KOPT-K1 (cell line): Measurements from ENCODE around the gene CBX3.
"Not testable (repeated sequence)": the region's sequence is repeated elsewhere in the genome, so short reads cannot be mapped to it uniquely, and the experiment has no call there.

ENCODE experiments used
- H3K27ac ChIP-seq: fragments of 200-600 bp; sonication (generic); 2 replicates; pipeline ENCODE4 v1.5.1; 2016; ENCODE audit warnings: antibody characterized with exemption, mild to moderate bottlenecking, low read depth, low read length; ENCODE audit not compliant: poor library complexity, severe bottlenecking
- H3K36me3 ChIP-seq: fragments of 200-600 bp; sonication (generic); 2 replicates; pipeline ENCODE4 v1.5.1; 2017; ENCODE audit warnings: antibody characterized with exemption, mild to moderate bottlenecking, low read length, moderate library complexity; ENCODE audit not compliant: insufficient read depth
- H3K9me3 ChIP-seq: fragments of 200-600 bp; sonication (generic); 2 replicates; pipeline ENCODE4 v1.5.1; 2017; ENCODE audit warnings: antibody characterized with exemption, low read length, mild to moderate bottlenecking; ENCODE audit not compliant: insufficient read depth, poor library complexity, severe bottlenecking

Gene CBX3

GRCh38 chr7:26180792-26181198, 20.8 kb upstream of the CBX3 start:
- Histone ChIP-seq H3K27ac (no peak overlapping the region), H3K9me3 (no peaks in the 10 kb centered on the region), H3K36me3 (peaks cover 11% of the 10 kb centered on the region)

DNA sequence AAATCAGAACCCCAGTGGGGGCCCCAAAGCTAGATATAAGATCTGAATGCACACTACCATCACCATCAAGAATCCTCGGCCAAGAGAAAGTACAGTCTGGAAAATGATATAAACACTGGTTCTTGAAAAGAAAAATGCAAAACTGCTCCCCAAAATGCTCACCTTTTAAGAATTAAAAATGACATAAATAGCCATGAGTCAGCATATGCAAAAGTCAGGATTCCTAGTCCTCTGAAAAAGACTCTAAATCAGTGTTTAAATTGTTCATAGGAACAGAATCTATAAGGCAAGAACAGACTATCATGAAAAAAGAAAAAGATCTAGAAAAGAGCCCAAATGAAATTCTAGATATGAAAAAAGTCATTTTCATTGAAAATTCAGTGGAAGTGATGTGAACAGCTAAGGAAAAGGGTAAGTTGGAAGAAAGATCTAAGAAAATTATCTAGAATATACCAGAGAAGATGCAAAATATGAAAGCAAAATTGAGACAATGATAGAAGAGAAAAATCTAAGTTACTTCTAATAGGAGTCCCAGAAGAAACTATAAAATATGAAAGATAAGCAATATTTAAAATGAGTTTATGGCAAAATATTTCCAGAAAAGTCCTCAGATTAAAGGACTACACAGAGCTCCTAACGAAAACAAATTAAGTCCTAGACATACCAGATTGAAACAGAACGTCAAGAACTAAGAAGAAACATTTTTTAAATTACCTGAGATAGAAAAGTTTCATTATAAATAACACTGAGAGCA, 19.9 kb upstream of the CBX3 start:
- Histone ChIP-seq H3K9me3 (no peaks in the 10 kb centered on the region), H3K27ac (no peak overlapping the region), H3K36me3 (peaks cover 18% of the 10 kb centered on the region)

- H3K27ac ChIP-seq = no peak overlapping the region
- H3K9me3 ChIP-seq = no peaks in the 10 kb centered on the region
- peaks cover 24% of the 10 kb centered on the region for H3K36me3 ChIP-seq
Measured at GRCh38 chr7:26182283-26182682, 19.3 kb upstream of the CBX3 start.

DNA sequence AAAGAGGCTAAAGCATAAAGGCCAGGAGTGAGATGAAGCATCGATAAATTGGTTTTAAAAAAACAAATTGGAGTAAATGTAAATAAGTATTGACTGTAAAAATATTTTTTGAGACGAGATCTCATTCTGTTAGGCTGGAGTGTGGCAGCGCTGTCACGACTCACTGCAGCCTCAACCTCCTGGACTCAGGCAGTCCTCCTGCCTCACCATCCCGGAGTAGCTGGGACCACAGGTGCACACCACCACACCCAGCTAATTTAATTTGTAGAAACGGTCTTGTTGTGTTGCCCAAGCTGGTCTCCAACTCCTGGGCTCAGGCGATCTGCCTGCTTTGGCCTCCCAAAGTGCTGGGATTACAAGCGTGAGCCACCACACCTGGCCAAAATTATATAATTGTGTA, 18.8 kb upstream of the CBX3 start:
- H3K9me3 ChIP-seq = no peaks in the 10 kb centered on the region
- H3K36me3 ChIP-seq = peaks cover 28% of the 10 kb centered on the region
- no peak overlapping the region for H3K27ac ChIP-seq

DNA sequence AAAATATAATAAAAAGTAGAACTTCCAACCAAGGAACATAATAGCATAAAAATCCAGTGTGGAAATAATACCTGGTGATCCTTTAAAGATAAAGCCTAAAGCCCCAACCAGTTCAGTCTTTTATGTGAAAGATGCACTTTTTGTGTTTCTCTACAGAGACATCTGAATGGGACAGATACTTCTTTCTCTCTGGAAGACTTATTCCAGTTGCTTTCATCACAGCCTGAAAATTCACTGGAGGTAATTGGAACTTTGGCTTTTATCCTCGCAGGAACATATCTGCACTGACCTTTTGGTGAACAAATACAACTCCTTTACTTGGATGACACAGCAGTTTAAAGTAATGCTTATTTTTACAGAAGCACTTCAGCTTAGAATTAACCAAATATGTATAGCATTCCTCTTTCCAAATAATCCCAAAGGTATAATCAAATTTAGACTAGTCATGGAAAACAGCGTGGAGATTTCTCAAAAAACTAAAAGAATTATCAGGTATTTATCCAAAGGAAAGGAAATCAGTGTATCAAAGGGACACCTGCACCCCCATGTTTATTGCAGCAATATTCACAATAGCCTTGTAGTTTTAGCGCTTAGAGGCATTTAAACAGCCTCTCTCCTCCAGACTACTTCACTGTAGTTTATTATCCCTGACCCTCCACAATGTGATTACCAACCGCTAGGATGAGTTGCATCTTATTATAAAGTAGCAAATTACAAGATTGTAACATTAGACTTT, 17.8 kb upstream of the CBX3 start:
- H3K36me3 ChIP-seq = peaks cover 39% of the 10 kb centered on the region
- H3K27ac ChIP-seq = no peak overlapping the region
- no peaks in the 10 kb centered on the region for H3K9me3 ChIP-seq

DNA sequence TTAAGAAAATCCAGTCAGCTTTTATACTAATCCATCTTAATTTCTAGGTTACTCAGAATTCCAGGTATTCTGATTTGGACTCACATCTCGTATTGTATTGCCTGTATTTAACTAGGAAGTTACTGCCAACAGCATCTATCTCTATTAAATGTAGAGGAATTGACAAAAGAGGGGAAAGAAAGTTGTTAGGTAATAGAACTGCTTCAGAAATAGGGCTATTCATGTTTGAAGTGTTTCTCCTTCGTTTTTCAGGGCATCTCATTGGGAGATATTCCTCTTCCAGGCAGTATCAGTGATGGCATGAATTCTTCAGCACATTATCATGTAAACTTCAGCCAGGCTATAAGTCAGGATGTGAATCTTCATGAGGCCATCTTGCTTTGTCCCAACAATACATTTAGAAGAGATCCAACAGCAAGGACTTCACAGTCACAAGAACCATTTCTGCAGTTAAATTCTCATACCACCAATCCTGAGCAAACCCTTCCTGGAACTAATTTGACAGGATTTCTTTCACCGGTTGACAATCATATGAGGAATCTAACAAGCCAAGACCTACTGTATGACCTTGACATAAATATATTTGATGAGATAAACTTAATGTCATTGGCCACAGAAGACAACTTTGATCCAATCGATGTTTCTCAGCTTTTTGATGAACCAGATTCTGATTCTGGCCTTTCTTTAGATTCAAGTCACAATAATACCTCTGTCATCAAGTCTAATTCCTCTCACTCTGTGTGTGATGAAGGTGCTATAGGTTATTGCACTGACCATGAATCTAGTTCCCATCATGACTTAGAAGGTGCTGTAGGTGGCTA, 17.1 kb upstream of the CBX3 start:
- H3K36me3 ChIP-seq = peaks cover 46% of the 10 kb centered on the region
- H3K9me3 ChIP-seq, H3K27ac ChIP-seq: not testable (repeated sequence)

DNA sequence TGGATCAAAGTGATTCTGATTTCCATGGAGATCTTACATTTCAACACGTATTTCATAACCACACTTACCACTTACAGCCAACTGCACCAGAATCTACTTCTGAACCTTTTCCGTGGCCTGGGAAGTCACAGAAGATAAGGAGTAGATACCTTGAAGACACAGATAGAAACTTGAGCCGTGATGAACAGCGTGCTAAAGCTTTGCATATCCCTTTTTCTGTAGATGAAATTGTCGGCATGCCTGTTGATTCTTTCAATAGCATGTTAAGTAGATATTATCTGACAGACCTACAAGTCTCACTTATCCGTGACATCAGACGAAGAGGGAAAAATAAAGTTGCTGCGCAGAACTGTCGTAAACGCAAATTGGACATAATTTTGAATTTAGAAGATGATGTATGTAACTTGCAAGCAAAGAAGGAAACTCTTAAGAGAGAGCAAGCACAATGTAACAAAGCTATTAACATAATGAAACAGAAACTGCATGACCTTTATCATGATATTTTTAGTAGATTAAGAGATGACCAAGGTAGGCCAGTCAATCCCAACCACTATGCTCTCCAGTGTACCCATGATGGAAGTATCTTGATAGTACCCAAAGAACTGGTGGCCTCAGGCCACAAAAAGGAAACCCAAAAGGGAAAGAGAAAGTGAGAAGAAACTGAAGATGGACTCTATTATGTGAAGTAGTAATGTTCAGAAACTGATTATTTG, 16.3 kb upstream of the CBX3 start:
- Histone ChIP-seq H3K36me3 (peaks cover 54% of the 10 kb centered on the region), H3K9me3 (no peaks in the 10 kb centered on the region), H3K27ac (no peak overlapping the region)

DNA sequence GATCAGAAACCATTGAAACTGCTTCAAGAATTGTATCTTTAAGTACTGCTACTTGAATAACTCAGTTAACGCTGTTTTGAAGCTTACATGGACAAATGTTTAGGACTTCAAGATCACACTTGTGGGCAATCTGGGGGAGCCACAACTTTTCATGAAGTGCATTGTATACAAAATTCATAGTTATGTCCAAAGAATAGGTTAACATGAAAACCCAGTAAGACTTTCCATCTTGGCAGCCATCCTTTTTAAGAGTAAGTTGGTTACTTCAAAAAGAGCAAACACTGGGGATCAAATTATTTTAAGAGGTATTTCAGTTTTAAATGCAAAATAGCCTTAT, 15.7 kb upstream of the CBX3 start:
- no peaks in the 10 kb centered on the region for H3K9me3 ChIP-seq
- H3K36me3 ChIP-seq = peaks cover 60% of the 10 kb centered on the region
- H3K27ac ChIP-seq = no peak overlapping the region

- Histone ChIP-seq H3K36me3 (peaks cover 68% of the 10 kb centered on the region), H3K27ac (no peak overlapping the region)
Measured at GRCh38 chr7:26186364-26187311, 14.9 kb upstream of the CBX3 start.

DNA sequence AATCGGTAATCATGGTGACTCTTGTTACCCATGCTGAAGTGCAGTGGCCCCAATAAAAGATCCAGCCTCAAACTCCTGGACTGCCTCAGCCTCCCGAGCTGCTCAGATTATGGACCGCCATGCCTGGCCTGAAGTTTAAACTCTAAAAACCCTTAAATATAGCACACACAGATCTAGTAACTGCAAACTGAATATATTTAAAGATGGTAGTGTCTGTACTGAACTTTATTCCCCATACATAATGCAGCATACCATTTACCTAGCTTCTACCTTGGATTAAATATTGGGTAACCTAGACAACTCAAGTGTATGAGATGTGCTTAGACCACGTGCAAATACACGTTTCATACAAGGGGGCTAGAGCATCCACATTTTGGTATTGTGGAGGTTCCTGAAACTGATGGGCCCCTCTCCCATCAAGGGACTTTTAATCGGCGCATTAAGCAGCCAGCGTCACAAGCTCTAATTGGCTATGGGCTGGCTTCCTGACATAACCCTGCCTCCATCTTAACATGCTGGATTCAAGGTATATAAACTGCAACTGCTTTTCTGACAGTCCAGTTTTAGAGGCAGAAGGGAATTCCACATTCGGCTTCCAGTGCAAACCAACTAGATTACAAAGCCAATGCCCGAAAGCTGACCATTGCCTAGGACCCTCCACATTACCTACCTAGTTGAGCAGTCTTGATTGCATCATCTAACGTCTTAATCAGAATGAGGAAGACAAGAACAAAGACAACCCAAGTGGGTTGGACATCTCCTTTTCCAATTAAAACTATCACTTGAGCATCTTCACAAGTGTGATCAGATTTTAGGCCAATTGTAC, 14.0 kb upstream of the CBX3 start:
- Histone ChIP-seq H3K9me3 (no peaks in the 10 kb centered on the region), H3K36me3 (peaks cover 77% of the 10 kb centered on the region), H3K27ac (no peak overlapping the region)

More at GRCh38 chr7:26186364-26187311, 14.9 kb upstream of the CBX3 start:
- H3K9me3 ChIP-seq = no peaks in the 10 kb centered on the region

GRCh38 chr7:26188206-26188956, 13.2 kb upstream of the CBX3 start:
- Histone ChIP-seq H3K27ac (no peak overlapping the region), H3K9me3 (no peaks in the 10 kb centered on the region), H3K36me3 (peaks cover 85% of the 10 kb centered on the region)

DNA sequence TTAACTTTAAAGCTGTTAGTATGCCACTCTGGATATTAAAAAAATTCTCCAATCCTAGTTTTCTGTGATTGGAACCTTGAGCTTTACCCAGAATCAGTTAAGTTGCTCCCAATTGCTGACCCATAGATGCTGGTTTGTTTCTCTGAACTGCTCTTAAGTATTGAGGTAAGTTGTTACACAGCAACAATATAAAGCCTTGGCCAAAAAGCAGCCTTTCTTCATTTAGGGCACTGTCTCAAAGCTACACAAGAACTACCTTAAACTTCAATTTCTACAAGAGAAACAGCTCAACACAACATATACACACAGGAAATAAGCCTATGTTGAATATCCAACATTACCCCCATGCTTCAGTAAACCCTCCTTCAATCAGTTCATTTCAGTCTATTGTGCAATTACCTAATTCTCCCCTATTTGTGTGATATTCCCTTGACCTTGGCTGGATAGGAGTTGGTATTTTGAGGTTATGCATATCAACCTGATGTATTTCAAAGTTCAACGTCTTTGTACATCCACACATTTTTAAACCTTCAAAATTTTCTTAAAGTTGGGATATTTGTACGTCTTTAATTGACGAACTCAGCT, 12.5 kb upstream of the CBX3 start:
- H3K27ac ChIP-seq = no peak overlapping the region
- peaks cover 92% of the 10 kb centered on the region for H3K36me3 ChIP-seq
- no peaks in the 10 kb centered on the region for H3K9me3 ChIP-seq
